NCI-H524 treated with DMSO at 0.1 percent for 48 hours (cell line): ENCODE measurements around the gene RFNG.

Source experiments
- DNase-seq: peaks from one replicate; lab custom pipeline; 2025; lab: John Stamatoyannopoulos, UW

Gene RFNG

DNA sequence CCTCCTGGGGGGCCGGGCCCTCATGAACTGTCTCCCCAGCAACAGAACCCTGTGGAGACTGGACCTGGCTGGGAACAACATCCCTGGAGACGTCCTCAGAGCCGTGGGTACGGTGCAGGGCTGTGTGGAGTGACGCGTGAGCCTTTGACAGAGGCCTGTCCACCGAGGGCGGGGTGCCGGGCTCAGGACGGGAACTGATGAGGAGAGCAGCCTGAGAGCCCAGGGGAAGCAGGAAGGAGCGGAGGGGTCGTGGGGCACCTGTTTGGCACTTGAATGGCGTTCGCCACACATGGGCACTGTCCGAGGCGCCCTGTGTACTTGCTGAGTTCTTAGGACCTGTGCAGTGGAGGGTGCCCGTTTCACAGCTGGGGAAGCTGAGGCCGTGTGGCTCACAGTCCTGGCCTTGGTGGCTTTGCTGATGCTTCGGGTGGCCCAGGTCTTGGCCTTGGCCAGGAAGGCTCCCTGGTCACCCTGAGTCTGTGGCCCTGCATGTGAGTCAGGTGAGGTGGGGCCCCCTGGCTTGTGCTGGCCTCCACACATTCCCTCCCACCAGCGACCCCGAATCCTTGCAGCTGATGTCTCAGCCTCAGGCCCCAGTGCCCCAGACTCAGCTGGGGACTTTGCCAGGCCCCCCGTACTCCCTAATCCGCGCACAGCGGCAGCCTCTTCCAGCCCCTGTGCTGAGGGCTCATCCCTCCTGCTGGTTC, 26.1 kb downstream of the RFNG start:
- no peak for DNase-seq

- DNase-seq = no peak
These were observed 26.8 kb downstream of the RFNG start for GRCh38 chr17:82024859-82025258.

DNA sequence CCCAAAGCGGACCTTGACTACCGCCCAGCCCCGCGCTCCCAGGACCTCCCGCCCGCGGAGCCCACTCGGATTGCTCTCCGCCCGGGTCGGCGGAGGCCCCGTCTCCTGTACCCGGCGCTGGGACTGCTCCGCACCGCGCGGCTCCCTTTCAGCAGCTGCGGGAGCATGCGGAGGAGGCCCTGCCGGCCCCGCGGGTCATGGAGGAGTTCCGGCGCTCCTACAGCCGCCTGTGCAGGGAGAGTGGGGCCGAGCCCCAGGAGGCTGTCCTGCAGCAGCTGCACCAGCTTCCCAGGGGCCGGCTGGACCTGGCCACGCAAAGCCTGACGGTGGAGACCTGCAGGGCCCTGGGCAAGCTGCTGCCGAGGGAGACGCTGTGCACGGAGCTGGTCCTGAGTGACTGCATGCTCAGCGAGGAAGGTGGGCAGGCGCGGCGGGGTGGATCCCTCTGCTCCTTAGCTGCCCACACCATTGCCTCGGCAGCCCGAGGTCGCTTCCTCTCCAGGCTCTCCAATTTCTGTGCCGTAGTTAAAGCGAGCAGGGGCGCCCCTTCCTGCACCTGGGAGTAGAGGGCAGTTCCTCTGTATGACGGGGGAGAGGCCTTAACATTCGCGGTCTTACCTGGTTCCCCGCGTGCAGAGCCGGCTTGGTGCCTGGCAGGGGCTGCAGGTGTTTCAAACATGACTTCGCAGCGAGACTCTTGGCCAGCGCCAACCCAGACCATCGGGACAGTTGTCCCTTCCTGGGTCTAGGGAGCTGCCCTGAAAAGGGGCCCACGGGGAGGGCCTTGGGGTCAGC, 28.0 kb downstream of the RFNG start:
- no peak for DNase-seq

DNA sequence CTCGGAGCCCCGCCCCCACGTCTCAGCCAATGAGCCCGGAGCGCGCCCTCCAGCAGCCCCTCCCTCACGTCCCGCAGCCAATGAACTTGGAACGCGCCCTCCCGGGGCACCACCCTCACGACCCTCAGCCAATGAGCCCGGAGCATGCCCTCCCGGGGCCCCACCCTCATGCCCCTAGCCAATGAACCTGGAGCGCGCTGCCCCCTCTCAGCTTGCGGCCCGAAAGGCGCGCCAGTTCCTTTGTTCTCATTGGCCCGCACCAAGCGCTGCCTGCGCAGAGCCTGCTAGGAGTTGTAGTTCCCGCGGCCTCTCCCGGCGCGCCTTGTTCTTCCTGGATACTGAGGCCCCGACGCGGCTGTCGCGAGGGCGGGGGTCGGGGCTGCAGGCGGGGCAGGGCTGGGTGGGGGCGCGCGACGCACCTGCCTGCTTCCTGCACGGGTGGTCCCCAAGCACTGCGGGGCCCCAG, 28.6 kb downstream of the RFNG start, which contains the start of gene LRRC45:
Gene LRRC45, plus strand, starts transcription at position 325 of the 466 bp plus-strand sequence. CDS start 339 bp downstream, outside the sequence.
- DNase-seq = peak; percentile 100

GRCh38 chr17:82022310-82022980, 29.2 kb downstream of the RFNG start, which contains the start of gene CENPX:
TSS of gene CENPX (minus strand) at chr17:82022878. CDS start at chr17:82022861, 17 bp downstream.
- DNase-seq = no peak

DNA sequence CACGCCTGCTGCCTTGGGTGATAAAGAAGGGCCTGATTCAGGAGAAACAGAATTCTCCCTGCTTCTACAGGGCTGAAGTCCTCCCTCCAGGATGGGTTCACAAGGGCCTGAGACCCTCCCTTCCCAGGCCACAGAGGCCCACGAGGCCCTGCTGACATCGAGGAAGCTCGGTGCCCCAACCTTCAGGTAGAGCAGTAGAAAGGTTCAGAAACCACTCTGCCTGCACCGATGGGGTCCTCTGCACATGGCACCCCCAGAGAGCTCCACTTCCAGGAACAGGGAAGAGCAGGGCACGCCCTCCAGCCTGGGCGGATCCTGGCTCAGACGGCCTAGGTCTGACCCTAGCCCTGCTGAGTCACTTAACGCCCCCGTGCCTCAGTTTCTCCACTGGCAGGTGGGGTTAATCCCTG, 29.7 kb downstream of the RFNG start:
- DNase-seq = no peak

GRCh38 chr17:82021107-82021899, 30.3 kb downstream of the RFNG start:
- no peak for DNase-seq

GRCh38 chr17:82020572-82021106, 31.0 kb downstream of the RFNG start:
- no peak for DNase-seq

DNA sequence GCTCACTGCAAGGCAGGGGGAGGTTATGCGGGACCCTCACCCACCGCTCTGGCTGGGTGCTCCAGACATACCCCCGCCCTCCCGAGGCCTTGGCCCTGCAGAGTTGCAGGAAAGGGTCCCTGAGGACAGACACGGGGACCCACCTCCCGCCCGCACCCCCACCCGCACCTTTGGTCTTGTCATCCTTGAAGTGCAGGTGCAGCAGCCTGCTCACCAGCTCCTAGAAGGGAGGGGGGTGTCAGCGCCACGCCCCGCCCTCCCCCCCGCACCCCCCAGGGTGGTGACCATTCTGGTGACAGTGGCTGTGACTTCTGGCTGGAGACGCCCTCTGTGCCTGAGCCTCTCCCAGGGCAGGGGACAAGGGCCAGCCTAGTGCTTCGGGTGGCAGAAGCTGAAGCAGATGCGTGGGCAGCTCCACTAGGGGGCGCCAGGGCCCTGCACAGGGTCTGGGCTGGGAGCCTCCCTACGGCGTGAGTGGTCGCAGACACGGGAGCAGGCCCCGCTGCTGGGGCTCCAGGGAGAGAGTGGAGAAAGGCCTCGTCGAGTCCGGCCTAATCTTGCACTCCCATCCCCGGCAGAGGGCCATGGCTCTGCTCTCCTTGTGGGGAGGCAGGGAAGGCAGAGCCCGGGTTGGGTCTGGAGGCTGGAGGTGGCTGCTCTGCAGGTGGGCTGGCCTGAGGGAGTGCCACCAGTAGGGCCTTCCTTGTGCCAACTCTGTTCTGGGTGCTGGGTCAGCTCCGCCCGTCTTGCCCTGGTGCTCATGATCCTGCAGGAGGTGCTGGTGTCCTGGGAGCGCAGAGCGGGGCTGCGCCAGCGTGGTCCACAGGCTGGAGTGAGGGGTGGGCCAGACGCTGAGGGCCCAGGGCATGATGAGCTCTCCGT, 31.7 kb downstream of the RFNG start:
- DNase-seq = no peak

- no peak for DNase-seq
These were observed 32.5 kb downstream of the RFNG start for GRCh38 chr17:82018989-82019689.

DNA sequence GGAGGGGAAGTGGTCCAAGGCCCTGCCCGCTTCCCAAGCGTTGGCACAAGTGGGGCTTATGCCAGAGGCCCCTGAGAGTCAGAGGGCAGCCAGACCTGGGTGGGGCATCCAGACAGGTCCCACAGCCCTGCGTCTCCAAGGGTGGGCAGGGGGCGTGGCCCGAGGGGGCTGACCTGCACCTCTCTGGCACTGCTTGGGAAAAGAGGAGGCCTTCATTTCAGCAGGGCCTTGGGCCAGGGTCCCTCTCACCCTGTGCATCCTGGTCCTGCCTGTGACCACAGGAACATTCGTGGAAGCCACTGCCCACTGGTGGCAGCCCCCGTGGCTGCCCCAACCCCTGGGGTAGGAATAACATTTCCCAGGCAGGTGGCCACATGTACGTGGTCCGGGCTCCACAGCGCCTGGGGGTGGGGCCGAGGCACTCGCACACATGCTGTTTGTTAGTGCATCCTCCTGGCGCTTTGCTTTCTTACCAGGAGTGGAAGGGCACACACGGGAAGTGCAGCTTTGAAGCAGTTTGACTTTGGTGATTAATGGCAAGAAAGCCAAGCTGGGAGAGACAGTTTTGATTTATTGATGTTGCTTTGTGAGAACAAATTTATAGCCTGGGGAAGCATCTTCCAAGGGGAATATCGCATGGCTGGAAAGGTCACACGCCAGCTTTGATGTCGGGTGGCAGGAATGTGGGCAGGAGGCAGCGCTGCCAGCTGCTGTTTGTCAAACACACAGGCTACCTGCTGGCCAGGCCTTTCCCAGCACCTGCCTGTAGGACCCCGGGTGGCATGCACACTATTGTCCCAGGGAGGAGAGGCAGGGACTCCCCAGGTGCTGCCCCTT, 33.2 kb downstream of the RFNG start:
- no peak for DNase-seq

DNA sequence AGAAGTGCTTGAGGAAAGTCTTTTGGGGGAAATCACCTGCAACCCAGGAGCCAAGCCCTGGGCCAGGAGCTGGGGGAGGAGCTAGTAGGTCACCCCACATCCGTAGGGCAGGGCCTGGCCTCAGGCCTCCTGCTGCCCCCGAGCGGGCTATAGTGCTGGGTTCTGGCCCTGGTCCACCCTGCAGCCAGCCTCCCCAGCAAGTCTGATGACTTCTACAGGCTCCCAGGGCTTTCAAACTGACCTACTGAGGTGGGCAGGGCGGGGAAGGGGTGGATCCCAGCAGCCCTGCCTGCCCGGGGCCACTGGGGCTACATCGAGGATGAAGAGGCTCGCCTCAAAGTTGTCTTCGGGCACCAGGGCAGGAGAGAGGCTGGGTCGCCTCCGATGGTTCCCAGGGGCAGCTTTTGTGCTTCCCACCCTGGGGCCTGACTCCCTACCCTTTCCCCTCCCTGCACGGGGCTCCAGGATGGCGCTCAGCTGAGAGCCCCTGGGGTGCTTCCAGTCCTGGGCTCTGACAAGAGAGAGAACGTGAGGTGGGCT, 33.9 kb downstream of the RFNG start:
- DNase-seq = no peak

- no peak for DNase-seq
These were observed 34.6 kb downstream of the RFNG start for GRCh38 chr17:82016875-82017459.

GRCh38 chr17:82016061-82016874, 35.3 kb downstream of the RFNG start:
- DNase-seq = no peak

DNA sequence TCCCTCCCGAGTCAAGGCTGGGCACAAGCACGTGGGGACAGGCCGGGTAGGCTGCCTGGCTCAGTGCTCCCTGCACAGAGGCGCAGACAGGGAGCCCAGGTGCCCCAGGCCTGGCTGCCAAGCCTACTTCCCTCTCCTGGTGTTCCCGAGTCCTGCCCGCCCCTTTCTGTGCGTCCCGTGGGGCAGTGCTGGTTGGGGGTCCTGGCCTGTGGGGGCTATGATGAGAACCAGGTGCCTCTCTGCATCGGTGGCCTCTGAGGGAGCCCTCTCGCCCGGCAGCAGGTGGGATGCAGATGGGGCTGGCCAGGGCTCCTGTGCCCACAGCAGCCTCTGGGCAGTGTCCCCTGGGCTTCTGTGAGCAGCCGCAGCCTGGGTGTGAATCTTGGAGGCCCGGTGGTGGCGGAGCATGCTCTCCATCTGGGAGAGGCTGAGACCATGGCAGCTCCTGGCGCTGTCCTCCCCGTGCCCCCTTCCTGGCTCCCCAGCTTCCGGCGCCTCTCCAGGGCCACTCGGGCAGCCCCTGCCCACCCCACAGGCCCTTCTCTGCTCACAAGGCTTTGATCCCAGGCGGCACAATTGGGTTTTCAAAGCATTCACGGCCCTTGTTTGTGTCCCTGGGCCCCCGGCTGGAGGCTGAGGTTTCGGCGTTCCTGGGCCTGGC, 36.2 kb downstream of the RFNG start:
- no peak for DNase-seq

DNA sequence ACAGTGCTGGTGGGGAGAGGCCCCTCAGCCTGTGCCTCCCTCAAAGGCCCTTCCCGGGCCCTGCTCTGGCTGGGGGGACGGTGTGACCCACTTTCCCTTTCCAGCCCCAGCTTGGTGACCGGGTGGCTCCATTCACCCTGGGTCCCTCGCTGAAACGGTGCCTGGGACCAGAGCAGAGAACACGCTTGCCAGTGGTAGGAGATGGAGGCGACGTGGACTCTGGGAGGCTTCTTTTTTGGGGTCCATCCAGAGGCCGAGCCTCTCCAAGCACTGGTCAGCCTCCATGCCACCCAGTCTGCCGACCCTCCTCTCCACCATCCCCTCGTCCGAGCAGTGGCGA, 36.7 kb downstream of the RFNG start:
- no peak for DNase-seq

GRCh38 chr17:82014432-82014831, 37.2 kb downstream of the RFNG start:
- DNase-seq = no peak
